Spleen (tissue), 11 donors: ENCODE results near the gene PTPDC1. TPM values are rescaled to one million over a fixed set of nuclear protein-coding genes. Genes with fewer than 3 reads are reported as not detected.
"Not testable (repeated sequence)": the region's sequence is repeated elsewhere in the genome, so short reads cannot be mapped to it uniquely, and the experiment has no call there.

Source experiments
- DNase-seq: peaks from one replicate; pipeline ENCODE4 v3.0.0-alpha.2; 2020
- H3K27ac ChIP-seq, 8 donors: fragments of 200-600 bp; sonication (generic) in 7 of 8; 1 replicate in 4 of 8; 2 replicates in 4 of 8; pipeline versions ENCODE4 v1.5.0 to v1.8.0; 2016 to 2021; ENCODE audit warnings: inconsistent platforms in 4 of 8, mild to moderate bottlenecking in 4 of 8, moderate library complexity in 1 of 8
- H3K27me3 ChIP-seq, 7 donors: fragments of 200-600 bp; sonication (generic) in 6 of 7; replicated peaks in 1 of 7; 1 replicate in 4 of 7; 2 replicates in 3 of 7; pipeline versions ENCODE4 v1.5.0 to v1.8.0; 2016 to 2021; ENCODE audit warnings: inconsistent platforms in 3 of 7, mild to moderate bottlenecking in 1 of 7
- H3K36me3 ChIP-seq, 6 donors: fragments of 200-600 bp; sonication (generic) in 5 of 6; 1 replicate in 4 of 6; 2 replicates in 2 of 6; pipeline versions ENCODE4 v1.5.0 to v1.8.0; 2016 to 2021; ENCODE audit warnings: inconsistent platforms in 2 of 6
- H3K4me1 ChIP-seq, 6 donors: fragments of 200-600 bp; sonication (generic) in 5 of 6; 1 replicate in 3 of 6; 2 replicates in 3 of 6; pipeline versions ENCODE4 v1.5.0 to v1.8.0; 2016 to 2021; ENCODE audit warnings: inconsistent platforms in 3 of 6
- H3K4me3 ChIP-seq, 8 donors: fragments of 200-600 bp; sonication (generic) in 7 of 8; 1 replicate in 4 of 8; 2 replicates in 4 of 8; pipeline versions ENCODE4 v1.5.0 to v1.8.0; 2016 to 2021; ENCODE audit warnings: inconsistent platforms in 4 of 8, mild to moderate bottlenecking in 4 of 8, moderate library complexity in 2 of 8
- H3K9me3 ChIP-seq, 8 donors: fragments of 200-600 bp; sonication (generic) in 7 of 8; 1 replicate in 4 of 8; 2 replicates in 4 of 8; pipeline versions ENCODE4 v1.5.0 to v1.8.0; 2016 to 2021; ENCODE audit warnings: inconsistent platforms in 4 of 8
- POLR2A ChIP-seq, 3 donors: fragments of 450-650 bp; IDR thresholded peaks; one replicate each; pipeline ENCODE4 v1.5.1; 2017; ENCODE audit warnings: antibody characterized with exemption in 3 of 3, mild to moderate bottlenecking in 1 of 3
- POLR2AphosphoS5 ChIP-seq, 3 donors: sonication (generic); formaldehyde crosslinking; IDR thresholded peaks; one replicate each; pipeline ENCODE4 v1.5.1; 2017; ENCODE audit warnings: antibody characterized with exemption in 3 of 3
- WGBS, 5 donors: extraction: QIAGEN DNeasy Blood & Tissue Kit in 3 of 5; methylation state at CpG; one replicate each; pipeline versions ENCODE4 v1.1.5 to v1.1.7; 2013 to 2018; 5-methylcytosine and 5-hydroxymethylcytosine counted together
- intact Hi-C: fragments of 100-400 bp; cut with DNase I; formaldehyde crosslinking; loops from one replicate; pipeline ENCODE4 v1.15.0; 2023; ENCODE audit warnings: low total_unique reads
- polyA plus RNA-seq, 3 donors: library from polyadenylated mRNA; stranded (reverse); fragments of 200-250 nt; gene quantifications; one replicate each; pipeline ENCODE4 v1.2.1, GENCODE V29; 2013
- total RNA-seq, 7 donors: library from RNA; depleted of rRNA in 3 of 7; stranded (reverse); fragments of >200 nt in 3 of 7; fragmentation: NEBNext Ultra II Directional in 4 of 7; extraction: Animal tissue kit (Norgen Biotek cat#: 25700) in 4 of 7; gene quantifications; one replicate each; pipeline versions ENCODE4 v1.1.0 to v1.2.1, GENCODE V29; 2016 to 2021
- TF ChIP-seq, protein P1 (sequence below), 11 experiments: fragments of 200-600 bp in 7 of 11; fragments of 450-650 bp in 4 of 11; sonication (generic) in 4 of 11; IDR thresholded peaks in 8 of 11; conservative IDR thresholded peaks in 3 of 11; 1 replicate in 7 of 11; 2 replicates in 4 of 11; pipeline versions ENCODE4 v1.4.0 to v1.8.0; 2016 to 2021; ENCODE audit warnings: antibody characterized with exemption in 11 of 11, inconsistent platforms in 4 of 11, mild to moderate bottlenecking in 1 of 11
- donor health status: healthy with polysubstance abuse.
- donor health status: DM: no; HTN: no; CAD: no; lungs with moderate emphysema.
- donor health status: DM: no; HTN: no; CAD: no.
- donor health status: Bipolar disorder and iron deficiency.
- donor health status: healthy.
- donor health status: DM: no; HTN: no; CAD: no.
- donor health status: DM: yes; HTN: yes; CAD: no.

The PTPDC1 gene
- total and polyA plus RNA-seq, 10 donors: 1.9 to 10.5 (median 6.0) TPM

DNA sequence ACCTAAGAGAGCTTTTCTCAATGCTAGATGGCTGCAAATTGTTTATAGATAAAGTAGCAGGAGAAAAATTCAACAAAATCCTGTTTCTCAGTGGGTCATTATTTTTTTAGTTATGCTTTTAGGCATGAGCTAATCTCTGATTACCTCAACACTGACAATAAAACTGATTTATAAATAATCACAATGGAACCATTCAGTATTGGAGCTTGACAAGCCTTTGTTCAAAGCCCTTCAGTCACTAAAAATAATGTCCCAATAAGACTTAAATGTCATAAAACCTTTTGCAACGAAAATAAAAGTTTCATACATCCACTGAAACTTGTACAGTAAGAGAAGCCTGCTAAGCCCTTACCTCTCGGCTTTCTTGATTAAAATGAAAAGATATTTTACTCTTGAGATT is 27.2 kb downstream of the PTPDC1 start:
- 81 to 90% (median 83%) methylated on average over 2 of the region's 2 CpGs for WGBS, 5 donors
- no peak for TF ChIP-seq POLR2AphosphoS5 (IDR thresholded peaks at IDR 0.05)
- TF ChIP-seq POLR2A (IDR thresholded peaks at IDR 0.05): no peak
- TF ChIP-seq, protein P1, sequence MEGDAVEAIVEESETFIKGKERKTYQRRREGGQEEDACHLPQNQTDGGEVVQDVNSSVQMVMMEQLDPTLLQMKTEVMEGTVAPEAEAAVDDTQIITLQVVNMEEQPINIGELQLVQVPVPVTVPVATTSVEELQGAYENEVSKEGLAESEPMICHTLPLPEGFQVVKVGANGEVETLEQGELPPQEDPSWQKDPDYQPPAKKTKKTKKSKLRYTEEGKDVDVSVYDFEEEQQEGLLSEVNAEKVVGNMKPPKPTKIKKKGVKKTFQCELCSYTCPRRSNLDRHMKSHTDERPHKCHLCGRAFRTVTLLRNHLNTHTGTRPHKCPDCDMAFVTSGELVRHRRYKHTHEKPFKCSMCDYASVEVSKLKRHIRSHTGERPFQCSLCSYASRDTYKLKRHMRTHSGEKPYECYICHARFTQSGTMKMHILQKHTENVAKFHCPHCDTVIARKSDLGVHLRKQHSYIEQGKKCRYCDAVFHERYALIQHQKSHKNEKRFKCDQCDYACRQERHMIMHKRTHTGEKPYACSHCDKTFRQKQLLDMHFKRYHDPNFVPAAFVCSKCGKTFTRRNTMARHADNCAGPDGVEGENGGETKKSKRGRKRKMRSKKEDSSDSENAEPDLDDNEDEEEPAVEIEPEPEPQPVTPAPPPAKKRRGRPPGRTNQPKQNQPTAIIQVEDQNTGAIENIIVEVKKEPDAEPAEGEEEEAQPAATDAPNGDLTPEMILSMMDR (IDR thresholded peaks at IDR 0.05 in 8 of 11, conservative IDR thresholded peaks at IDR 0.05 in 3 of 11): no peak
- intact Hi-C loops: no loop called here

DNA sequence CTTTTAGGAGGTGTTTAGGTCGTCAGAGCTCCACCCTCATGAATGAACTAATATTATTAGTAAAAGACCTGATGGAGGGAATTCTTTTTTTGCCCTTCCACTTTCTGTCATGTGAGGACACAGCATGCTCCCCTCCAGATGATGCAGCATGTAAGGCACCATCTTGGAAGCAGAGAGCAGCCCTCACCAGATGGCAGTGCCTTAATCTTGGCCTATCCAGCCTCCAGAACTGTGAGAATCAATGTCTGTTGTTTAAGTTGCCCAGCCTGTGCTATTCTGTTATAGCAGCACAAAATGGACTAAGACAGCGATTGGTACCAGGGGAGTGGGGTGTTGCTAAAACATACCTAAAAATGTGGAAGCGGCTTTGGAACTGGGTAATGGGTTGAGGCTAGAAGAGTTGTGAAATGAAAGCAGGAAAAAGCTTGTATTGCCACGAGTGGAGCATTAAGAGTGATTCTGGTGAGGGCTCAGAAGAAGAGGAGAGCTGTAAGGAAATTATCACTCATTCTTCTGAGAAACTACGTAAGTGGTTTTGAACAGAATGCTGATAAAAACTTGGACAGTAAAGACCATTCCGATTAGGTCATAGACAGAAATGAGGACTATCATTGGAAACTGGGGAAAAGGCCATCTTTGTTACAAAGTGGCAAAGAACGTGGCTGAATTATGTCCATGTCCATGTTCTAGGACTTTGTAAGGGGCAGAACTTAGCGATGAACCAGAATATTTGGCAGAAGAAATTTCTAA is 28.6 kb downstream of the PTPDC1 start:
- intact Hi-C loops: no loop called here
- no peak for DNase-seq
- no peaks in the 10 kb centered on the region for H3K9me3 ChIP-seq
- 72 to 82% (median 74%) methylated on average over 8 of the region's 8 CpGs for WGBS, 5 donors
- TF ChIP-seq POLR2A (IDR thresholded peaks at IDR 0.05): no peak
- TF ChIP-seq, protein P1 (IDR thresholded peaks at IDR 0.05 in 8 of 11, conservative IDR thresholded peaks at IDR 0.05 in 3 of 11): no peak
- TF ChIP-seq POLR2AphosphoS5 (IDR thresholded peaks at IDR 0.05): no peak
- H3K27ac ChIP-seq: no peak overlapping the region
- no peak overlapping the region for H3K4me3 ChIP-seq
- H3K27me3 ChIP-seq: no peaks in the 10 kb centered on the region
- no peaks in the 10 kb centered on the region for H3K36me3 ChIP-seq
- H3K4me1 ChIP-seq: no peaks in the 10 kb centered on the region

More for the DNA sequence above, 27.2 kb downstream of the PTPDC1 start:
- no peaks in the 10 kb centered on the region for H3K9me3 ChIP-seq
- no peak for DNase-seq
- no peak overlapping the region for H3K27ac ChIP-seq
- H3K36me3 ChIP-seq: no peaks in the 10 kb centered on the region
- H3K27me3 ChIP-seq: no peaks in the 10 kb centered on the region
- H3K4me3 ChIP-seq: no peak overlapping the region
- H3K4me1 ChIP-seq: no peaks in the 10 kb centered on the region

DNA sequence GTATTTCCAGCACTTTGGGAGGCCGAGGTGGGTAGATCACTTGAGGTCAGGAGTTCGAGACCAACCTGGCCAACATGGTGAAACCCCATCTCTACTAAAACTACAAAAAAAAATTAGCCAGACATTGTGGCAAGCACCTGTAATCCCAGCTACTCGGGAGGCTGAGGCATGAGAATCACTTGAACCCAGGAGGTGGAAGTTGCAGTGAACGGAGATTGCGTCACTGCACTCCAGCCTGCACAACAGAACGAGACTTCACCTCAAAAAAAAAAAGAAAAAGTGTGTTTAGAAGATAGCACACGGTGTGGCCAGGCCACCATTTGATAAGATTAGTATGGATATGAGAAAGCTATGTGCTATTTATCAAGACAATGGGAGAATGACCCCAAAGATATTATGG is 35.8 kb downstream of the PTPDC1 start:
- peaks cover 0 to 15% (median 3%) of the 10 kb centered on the region in 8 donors for H3K9me3 ChIP-seq
- H3K4me3 ChIP-seq, H3K36me3 ChIP-seq, H3K27me3 ChIP-seq, intact Hi-C loops, DNase-seq, H3K4me1 ChIP-seq, H3K27ac ChIP-seq: not testable (repeated sequence)
- WGBS, 5 donors: 73 to 91% (median 81%) methylated on average over 7 of the region's 7 CpGs

DNA sequence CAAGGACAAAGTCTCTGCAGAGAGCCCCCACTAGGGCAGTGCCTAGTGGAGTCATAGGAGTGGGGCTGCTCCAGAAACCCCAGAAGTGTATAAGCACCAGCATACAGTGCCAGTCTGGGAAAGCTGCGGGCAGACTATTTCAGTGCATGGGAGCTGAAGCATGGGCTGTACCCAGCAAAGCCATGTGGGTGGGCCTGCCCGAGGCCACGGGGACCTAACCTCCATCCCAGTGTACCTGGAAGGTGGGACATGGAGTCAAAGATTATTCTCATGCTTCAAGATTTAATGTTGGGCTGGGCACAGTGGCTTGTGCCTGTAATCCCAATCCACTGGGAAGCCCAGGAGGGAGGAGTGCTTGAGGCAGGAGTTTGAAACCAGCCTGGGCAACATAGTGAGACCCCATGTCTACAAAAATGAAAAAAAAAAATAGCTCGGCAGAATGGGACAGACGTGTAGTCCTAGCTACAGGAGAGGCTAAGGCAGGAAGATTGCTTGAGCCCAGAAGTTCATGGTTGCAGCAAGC is 36.7 kb downstream of the PTPDC1 start:
- WGBS, 5 donors: 91 to 96% (median 93%) methylated on average over 3 to 5 of the region's 5 CpGs
- no peaks in the 10 kb centered on the region for H3K27me3 ChIP-seq
- DNase-seq: no peak
- no peaks in the 10 kb centered on the region for H3K36me3 ChIP-seq
- no peaks in the 10 kb centered on the region for H3K4me1 ChIP-seq
- no peak overlapping the region for H3K4me3 ChIP-seq
- intact Hi-C loops: no loop called here
- peaks cover 0 to 23% (median 11%) of the 10 kb centered on the region in 8 donors for H3K9me3 ChIP-seq
- H3K27ac ChIP-seq: no peak overlapping the region
- no peak for TF ChIP-seq POLR2AphosphoS5 (IDR thresholded peaks at IDR 0.05)

DNA sequence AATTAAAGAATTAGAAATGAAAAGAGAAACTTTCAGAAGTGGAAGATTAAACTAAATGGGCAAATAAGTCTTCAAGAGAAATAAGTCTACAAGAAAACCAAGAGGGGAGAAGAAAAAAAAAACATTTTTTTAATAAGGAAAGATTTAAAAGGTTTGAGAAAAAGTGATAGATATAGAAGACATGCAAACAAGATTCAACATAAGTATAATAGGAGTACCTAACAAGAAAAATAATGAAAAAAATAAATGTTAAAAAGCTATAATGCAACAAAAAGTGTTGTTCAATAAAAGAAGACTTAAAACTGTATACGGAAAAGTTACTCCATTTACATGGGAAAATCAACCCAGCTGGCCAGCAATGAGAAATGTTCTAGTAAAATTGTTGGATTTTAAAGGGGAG is 42.6 kb downstream of the PTPDC1 start:
- 93 to 98% (median 94%) methylated on average over 1 of the region's 1 CpG for WGBS, 5 donors

More for the DNA sequence above, 42.6 kb downstream of the PTPDC1 start:
- Histone ChIP-seq H3K4me1 (no peaks in the 10 kb centered on the region), H3K27me3 (no peaks in the 10 kb centered on the region), H3K9me3 (peaks cover 4 to 66% (median 46%) of the 10 kb centered on the region in 8 donors), H3K36me3 (no peaks in the 10 kb centered on the region), H3K4me3 (no peak overlapping the region), H3K27ac (no peak overlapping the region)
- TF ChIP-seq POLR2A (IDR thresholded peaks at IDR 0.05) (no peak), POLR2AphosphoS5 (IDR thresholded peaks at IDR 0.05) (no peak)
- TF ChIP-seq, protein P1 (IDR thresholded peaks at IDR 0.05 in 8 of 11, conservative IDR thresholded peaks at IDR 0.05 in 3 of 11): no peak
- DNase-seq: no peak
- intact Hi-C loops: no loop called here
